Panc1 (cell line): ENCODE data around the gene ASAP2.

Source experiments
- POLR2AphosphoS5 ChIP-seq: IDR thresholded peaks from 2 replicates; pipeline ENCODE4 v1.6.1; 2012; ENCODE audit warnings: mild to moderate bottlenecking, low read depth, low read length, moderate library complexity
- TF ChIP-seq, protein P1 (sequence below): fragments of 450-650 bp; IDR thresholded peaks from 2 replicates; pipeline ENCODE4 v1.5.1; 2017; ENCODE audit warnings: mild to moderate bottlenecking

DNA sequence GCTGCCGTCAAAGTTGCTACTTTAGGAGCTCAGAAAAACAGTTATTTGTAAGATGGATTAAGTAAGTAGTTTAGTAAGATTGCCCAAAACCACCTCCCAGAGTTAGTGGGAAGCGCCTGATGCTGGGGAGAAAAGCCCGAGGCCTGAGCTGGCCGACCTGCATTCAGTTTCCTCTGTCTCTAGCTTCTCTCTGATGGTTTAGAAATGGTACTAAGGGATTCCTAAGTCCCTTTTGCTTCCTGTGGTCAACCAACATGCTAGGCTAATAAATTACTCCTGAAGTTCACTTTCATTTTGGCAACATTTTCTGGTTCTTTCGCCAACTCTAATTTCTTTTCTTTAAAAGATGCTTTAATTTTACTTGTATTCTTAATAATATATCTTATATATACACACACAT is 60.1 kb downstream of the ASAP2 start:
- TF ChIP-seq, protein P1, sequence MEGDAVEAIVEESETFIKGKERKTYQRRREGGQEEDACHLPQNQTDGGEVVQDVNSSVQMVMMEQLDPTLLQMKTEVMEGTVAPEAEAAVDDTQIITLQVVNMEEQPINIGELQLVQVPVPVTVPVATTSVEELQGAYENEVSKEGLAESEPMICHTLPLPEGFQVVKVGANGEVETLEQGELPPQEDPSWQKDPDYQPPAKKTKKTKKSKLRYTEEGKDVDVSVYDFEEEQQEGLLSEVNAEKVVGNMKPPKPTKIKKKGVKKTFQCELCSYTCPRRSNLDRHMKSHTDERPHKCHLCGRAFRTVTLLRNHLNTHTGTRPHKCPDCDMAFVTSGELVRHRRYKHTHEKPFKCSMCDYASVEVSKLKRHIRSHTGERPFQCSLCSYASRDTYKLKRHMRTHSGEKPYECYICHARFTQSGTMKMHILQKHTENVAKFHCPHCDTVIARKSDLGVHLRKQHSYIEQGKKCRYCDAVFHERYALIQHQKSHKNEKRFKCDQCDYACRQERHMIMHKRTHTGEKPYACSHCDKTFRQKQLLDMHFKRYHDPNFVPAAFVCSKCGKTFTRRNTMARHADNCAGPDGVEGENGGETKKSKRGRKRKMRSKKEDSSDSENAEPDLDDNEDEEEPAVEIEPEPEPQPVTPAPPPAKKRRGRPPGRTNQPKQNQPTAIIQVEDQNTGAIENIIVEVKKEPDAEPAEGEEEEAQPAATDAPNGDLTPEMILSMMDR = no peak
- no peak for TF ChIP-seq POLR2AphosphoS5
